A673 (cell line): ENCODE data around the gene COX6A2. TPM values are rescaled to one million over a fixed set of nuclear protein-coding genes. Genes with fewer than 3 reads are reported as not detected.

ENCODE experiments used
- BruUV-seq: library from RNA; stranded (reverse); fragments of 400-500 nt; replicated peaks from 2 replicates; lab custom pipeline; 2021; lab: Mats Ljungman, UMichigan
- CTCF ChIA-PET: fragments of 300-600 bp; sonication (Branson Sonifier 250); formaldehyde crosslinking; loops from one replicate; lab custom pipeline; 2022; ENCODE audit warnings: antibody characterized with exemption; lab: Charles Lee
- POLR2A ChIA-PET: fragments of 300-600 bp; sonication (Branson Sonifier 250); formaldehyde crosslinking; loops from one replicate; lab custom pipeline; 2022; ENCODE audit warnings: antibody characterized with exemption; ENCODE audit not compliant: low non-redundant PET; lab: Charles Lee
- DNase-seq: peaks from one replicate; pipeline ENCODE4 v3.0.0-alpha.2; 2015; ENCODE audit warnings: low spot score
- H3K27ac ChIP-seq: fragments of 200-600 bp; sonication (generic); 2 replicates; pipeline ENCODE4 v1.5.1; 2016; ENCODE audit warnings: mixed run types, low read depth, mild to moderate bottlenecking, mixed read lengths, antibody characterized with exemption, low read length; ENCODE audit not compliant: poor library complexity, severe bottlenecking
- H3K27me3 ChIP-seq: fragments of 200-600 bp; sonication (generic); replicated peaks from 2 replicates; pipeline ENCODE4 v1.6.1; 2017; ENCODE audit warnings: mixed run types, low read depth, mild to moderate bottlenecking, mixed read lengths, antibody characterized with exemption, low read length; ENCODE audit not compliant: insufficient read depth, poor library complexity
- H3K36me3 ChIP-seq: fragments of 200-600 bp; sonication (generic); 2 replicates; pipeline ENCODE4 v1.6.1; 2016; ENCODE audit warnings: mixed run types, mild to moderate bottlenecking, mixed read lengths, antibody characterized with exemption, low read length; ENCODE audit not compliant: insufficient read depth, poor library complexity, severe bottlenecking
- H3K4me1 ChIP-seq: fragments of 200-600 bp; sonication (generic); 2 replicates; pipeline ENCODE4 v1.6.1; 2017; ENCODE audit warnings: mixed run types, mild to moderate bottlenecking, mixed read lengths, antibody characterized with exemption, low read length; ENCODE audit not compliant: insufficient read depth, poor library complexity, severe bottlenecking
- H3K4me3 ChIP-seq: fragments of 200-600 bp; sonication (generic); 2 replicates; pipeline ENCODE4 v1.5.1; 2016; ENCODE audit warnings: low read depth, mixed run types, mild to moderate bottlenecking, mixed read lengths, low read length; ENCODE audit not compliant: poor library complexity, severe bottlenecking
- H3K9me3 ChIP-seq: fragments of 200-600 bp; sonication (generic); 2 replicates; pipeline ENCODE4 v1.6.1; 2016; ENCODE audit warnings: mixed run types, low read depth, mild to moderate bottlenecking, mixed read lengths, antibody characterized with exemption, low read length; ENCODE audit not compliant: poor library complexity, severe bottlenecking
- EZH2 ChIP-seq: fragments of 200-600 bp; sonication (generic); IDR thresholded peaks from 2 replicates; pipeline ENCODE4 v1.6.1; 2017; ENCODE audit warnings: borderline replicate concordance, low read depth, mild to moderate bottlenecking, mixed read lengths, antibody characterized with exemption, low read length; ENCODE audit not compliant: poor library complexity, severe bottlenecking
- intact Hi-C: fragments of 100-400 bp; cut with micrococcal nuclease; formaldehyde crosslinking; loops from one replicate; pipeline ENCODE4 v1.10.0; 2022; ENCODE audit not compliant: unreplicated experiment
- total RNA-seq: library from RNA; stranded (reverse); gene quantifications from 2 replicates; pipeline ENCODE4 v1.2.3, GENCODE V29; 2021
- TF ChIP-seq, protein P1 (sequence below): fragments of 300-800, 200-600 bp; sonication (generic); conservative IDR thresholded peaks from 2 replicates; pipeline ENCODE4 v1.5.1; 2017; ENCODE audit warnings: low read depth, mild to moderate bottlenecking, antibody characterized with exemption, low read length, moderate library complexity, mixed read lengths

COX6A2 gene
- total RNA-seq, 1 experiment from 2014 or later, result not detected

DNA sequence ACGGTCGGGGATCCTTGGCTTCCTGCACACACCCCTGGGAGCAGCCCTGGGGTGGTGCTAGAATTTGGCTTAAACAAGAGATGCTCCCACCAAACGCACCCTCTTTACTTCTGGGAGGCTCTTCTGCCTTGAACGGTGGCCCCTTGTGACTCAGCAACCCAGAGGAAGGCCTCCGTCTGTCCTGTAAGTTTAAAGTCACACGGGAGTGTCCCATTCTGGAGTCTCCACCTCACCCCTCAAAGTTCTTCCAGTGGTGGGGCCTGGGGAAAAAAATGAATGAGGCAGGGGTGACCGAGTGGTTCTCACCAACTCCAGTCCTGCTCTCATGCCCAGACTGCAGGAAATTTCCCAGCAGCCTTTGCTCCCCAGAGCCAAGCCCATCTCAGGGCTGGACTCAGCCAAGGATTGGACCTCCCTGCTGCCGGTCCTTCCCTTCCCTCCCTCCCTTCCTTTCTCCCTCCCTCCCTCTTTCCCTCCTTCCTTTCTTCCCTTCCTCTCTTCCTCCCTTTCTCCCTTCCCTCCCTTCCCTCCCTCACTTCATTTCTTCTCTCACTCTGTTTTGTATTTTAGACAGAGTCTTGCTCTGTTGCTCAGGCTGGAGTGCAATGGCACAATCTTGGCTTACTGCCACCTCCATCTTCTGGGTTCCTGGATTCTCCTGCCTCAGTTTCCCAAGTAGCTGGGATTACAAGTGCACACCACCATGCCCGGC is 23.7 kb downstream of the COX6A2 start:
- Histone ChIP-seq H3K27me3 (no peaks in the 10 kb centered on the region), H3K9me3 (no peaks in the 10 kb centered on the region), H3K4me3 (peak overlapping the region; percentile 37), H3K36me3 (no peaks in the 10 kb centered on the region), H3K27ac (no peak overlapping the region), H3K4me1 (no peaks in the 10 kb centered on the region)
- DNase-seq, result peak; percentile 55
- ChIA-PET CTCF (no interaction called here), POLR2A (no interaction called here)
- intact Hi-C loops, result no loop called here
- no peak for TF ChIP-seq EZH2
- TF ChIP-seq, protein P1, sequence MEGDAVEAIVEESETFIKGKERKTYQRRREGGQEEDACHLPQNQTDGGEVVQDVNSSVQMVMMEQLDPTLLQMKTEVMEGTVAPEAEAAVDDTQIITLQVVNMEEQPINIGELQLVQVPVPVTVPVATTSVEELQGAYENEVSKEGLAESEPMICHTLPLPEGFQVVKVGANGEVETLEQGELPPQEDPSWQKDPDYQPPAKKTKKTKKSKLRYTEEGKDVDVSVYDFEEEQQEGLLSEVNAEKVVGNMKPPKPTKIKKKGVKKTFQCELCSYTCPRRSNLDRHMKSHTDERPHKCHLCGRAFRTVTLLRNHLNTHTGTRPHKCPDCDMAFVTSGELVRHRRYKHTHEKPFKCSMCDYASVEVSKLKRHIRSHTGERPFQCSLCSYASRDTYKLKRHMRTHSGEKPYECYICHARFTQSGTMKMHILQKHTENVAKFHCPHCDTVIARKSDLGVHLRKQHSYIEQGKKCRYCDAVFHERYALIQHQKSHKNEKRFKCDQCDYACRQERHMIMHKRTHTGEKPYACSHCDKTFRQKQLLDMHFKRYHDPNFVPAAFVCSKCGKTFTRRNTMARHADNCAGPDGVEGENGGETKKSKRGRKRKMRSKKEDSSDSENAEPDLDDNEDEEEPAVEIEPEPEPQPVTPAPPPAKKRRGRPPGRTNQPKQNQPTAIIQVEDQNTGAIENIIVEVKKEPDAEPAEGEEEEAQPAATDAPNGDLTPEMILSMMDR, result no peak
- BruUV-seq, result no TSS peak

DNA sequence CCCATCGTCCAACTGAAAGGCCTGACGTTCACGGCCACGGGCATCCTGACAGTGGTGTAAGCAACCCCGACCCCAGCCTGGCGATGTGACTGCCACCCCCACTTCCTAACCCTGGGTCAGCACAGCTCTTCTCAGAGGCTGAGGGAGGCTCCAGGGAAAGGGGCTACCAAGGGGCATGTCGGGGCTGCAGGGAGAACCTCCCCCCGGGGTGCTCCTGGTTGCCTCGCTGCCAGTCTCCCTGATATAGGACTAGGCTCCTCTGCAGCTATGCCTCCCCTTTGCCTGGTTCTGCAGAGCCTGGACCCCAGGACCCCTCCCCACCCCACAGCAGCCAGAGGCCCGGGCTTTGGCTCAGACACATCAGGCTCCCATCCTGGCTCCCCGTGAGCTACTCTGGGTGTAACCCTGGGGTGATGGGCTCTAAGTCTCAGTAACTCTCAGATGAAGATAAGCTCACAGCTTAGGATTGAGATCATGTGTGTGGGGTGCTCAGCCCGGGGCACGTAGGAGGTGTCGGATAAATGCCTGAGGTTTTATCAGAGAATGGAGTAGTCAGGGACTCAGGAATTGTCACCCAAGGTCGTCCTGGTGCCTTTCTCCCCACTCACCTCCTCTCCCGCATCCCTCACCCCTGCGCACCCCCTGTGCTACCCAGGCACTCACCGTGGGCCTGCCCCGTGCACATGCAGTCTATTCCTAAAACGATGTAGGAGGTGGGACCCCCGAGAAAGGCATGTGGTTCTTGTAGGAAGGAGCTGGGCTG is 24.4 kb downstream of the COX6A2 start:
- TF ChIP-seq, protein P1, result no peak
- no peak for TF ChIP-seq EZH2
- Histone ChIP-seq H3K4me3 (peak overlapping the region; percentile 37), H3K27me3 (no peaks in the 10 kb centered on the region), H3K27ac (no peak overlapping the region), H3K36me3 (no peaks in the 10 kb centered on the region), H3K9me3 (no peaks in the 10 kb centered on the region), H3K4me1 (no peaks in the 10 kb centered on the region)
- intact Hi-C loops, result no loop called here
- POLR2A ChIA-PET, result no interaction called here
- CTCF ChIA-PET, result no interaction called here
- BruUV-seq, result TSS peak; percentile 54
- no peak for DNase-seq

DNA sequence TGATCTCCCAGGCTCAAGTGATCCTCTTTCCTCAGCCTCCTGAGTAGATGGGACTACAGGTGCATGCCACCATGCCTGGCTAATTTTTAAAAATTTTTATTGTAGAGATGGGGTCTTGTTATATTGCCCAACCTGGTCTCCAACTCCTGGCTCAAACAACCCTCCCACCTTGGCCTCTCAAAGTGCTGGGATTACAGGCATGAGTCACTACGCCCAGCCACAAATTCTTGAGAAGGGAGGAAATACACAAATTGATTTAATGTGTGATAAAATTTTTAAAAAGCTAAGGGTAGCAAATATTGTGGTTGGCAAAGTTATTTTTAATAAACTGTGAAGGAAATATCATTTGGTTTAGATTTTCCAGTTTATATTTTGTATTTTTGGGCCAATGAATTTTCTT is 25.5 kb downstream of the COX6A2 start:
- Histone ChIP-seq H3K27ac (no peak overlapping the region), H3K36me3 (no peaks in the 10 kb centered on the region), H3K4me1 (no peaks in the 10 kb centered on the region), H3K27me3 (no peaks in the 10 kb centered on the region), H3K9me3 (no peaks in the 10 kb centered on the region), H3K4me3 (no peak overlapping the region)
- CTCF ChIA-PET, result no interaction called here
- no peak for DNase-seq
- no TSS peak for BruUV-seq
- intact Hi-C loops, result no loop called here
- TF ChIP-seq, protein P1, result no peak
- no peak for TF ChIP-seq EZH2
- POLR2A ChIA-PET, result no interaction called here
